ENCODE data around the gene RFPL3.
"Not testable (repeated sequence)": the region's sequence is repeated elsewhere in the genome, so short reads cannot be mapped to it uniquely, and the experiment has no call there.

RFPL3 gene

GRCh38 chr22:32357567-32357966 lies at the start of gene RFPL3:
TSS of gene RFPL3 (plus strand) at chr22:32357867. CDS start at chr22:32358072, 205 bp downstream.
- DNase-seq: not testable (repeated sequence)

- DNase-seq: no peak
Observed at GRCh38 chr22:32308191-32308590, 49.5 kb upstream of the RFPL3 start.

GRCh38 chr22:32308934-32309333 lies 48.7 kb upstream of the RFPL3 start:
- DNase-seq: no peak

GRCh38 chr22:32309585-32310251 lies 47.9 kb upstream of the RFPL3 start:
- no peak for DNase-seq

- no peak for DNase-seq
Observed at GRCh38 chr22:32310777-32311176, 46.9 kb upstream of the RFPL3 start.

GRCh38 chr22:32311551-32312071 lies 46.1 kb upstream of the RFPL3 start:
- DNase-seq: no peak

- DNase-seq: no peak
Observed at GRCh38 chr22:32312748-32313147, 44.9 kb upstream of the RFPL3 start.

GRCh38 chr22:32313532-32313931 lies 44.1 kb upstream of the RFPL3 start:
- DNase-seq: no peak

GRCh38 chr22:32317524-32317923 lies 40.1 kb upstream of the RFPL3 start:
- no peak for DNase-seq

- no peak for DNase-seq
Observed at GRCh38 chr22:32318361-32318760, 39.3 kb upstream of the RFPL3 start.

GRCh38 chr22:32319861-32320406 lies 37.7 kb upstream of the RFPL3 start:
- no peak for DNase-seq

- no peak for DNase-seq
Observed at GRCh38 chr22:32322986-32323385, 34.7 kb upstream of the RFPL3 start.

GRCh38 chr22:32323513-32324164 lies 34.0 kb upstream of the RFPL3 start:
- DNase-seq: no peak

- peak in 1 of 14 donors; percentile 7 for DNase-seq
Observed at GRCh38 chr22:32324505-32325415, 32.9 kb upstream of the RFPL3 start.

GRCh38 chr22:32325416-32325801 lies 32.3 kb upstream of the RFPL3 start:
- DNase-seq: no peak

- no peak for DNase-seq
Observed at GRCh38 chr22:32325811-32326237, 31.8 kb upstream of the RFPL3 start.

- no peak for DNase-seq
Observed at GRCh38 chr22:32326647-32327046, 31.0 kb upstream of the RFPL3 start.

- DNase-seq: no peak
Observed at GRCh38 chr22:32327066-32327465, 30.6 kb upstream of the RFPL3 start.

- DNase-seq: no peak
Observed at GRCh38 chr22:32327596-32328171, 30.0 kb upstream of the RFPL3 start.

- no peak for DNase-seq
Observed at GRCh38 chr22:32328306-32329201, 29.1 kb upstream of the RFPL3 start.

- DNase-seq: no peak
Observed at GRCh38 chr22:32329202-32329645, 28.4 kb upstream of the RFPL3 start.
